CD4-positive, alpha-beta T cell (primary cell): ENCODE data around the gene MT1G. TPM values are rescaled to one million over a fixed set of nuclear protein-coding genes. Genes with fewer than 3 reads are reported as not detected.
A peak's percentile ranks its signal among the peaks of the same experiment; 100 is the strongest.

Source experiments
- ATAC-seq: fragments of 200-7000 bp; cut with Tn5 transposase; one replicate; pipeline ENCODE4 v1.10.0; 2022; ENCODE audit warnings: mild to moderate bottlenecking; ENCODE audit not compliant: poor library complexity
- CTCF ChIA-PET: fragments of 350-600 bp; sonication (Branson Sonifier 250); formaldehyde crosslinking; loops from one replicate; lab custom pipeline; 2021; ENCODE audit warnings: antibody characterized with exemption, inconsistent platforms; lab: Charles Lee
- POLR2A ChIA-PET: fragments of 350-600 bp; sonication (Branson Sonifier 250); formaldehyde crosslinking; loops from one replicate; lab custom pipeline; 2021; ENCODE audit warnings: antibody characterized with exemption, inconsistent platforms; lab: Charles Lee
- DNase-seq, 14 experiments: peaks; one replicate each; pipeline ENCODE4 v3.0.0-alpha.2; 2013 to 2020; ENCODE audit warnings: mixed read lengths in 2 of 14
- H3K27ac ChIP-seq, 2 donors: one replicate each; pipeline versions ENCODE4 v1.5.1 to v1.7.0; 2013; ENCODE audit warnings: low read length in 2 of 2, low read depth in 1 of 2, mild to moderate bottlenecking in 1 of 2
- H3K27me3 ChIP-seq, 2 experiments: 1 replicate in 1 of 2; 2 replicates in 1 of 2; pipeline versions ENCODE4 v1.6.1 to v1.7.0; 2013; ENCODE audit warnings: low read length in 2 of 2, control low read depth in 1 of 2, mild to moderate bottlenecking in 1 of 2, moderate library complexity in 1 of 2; ENCODE audit not compliant: insufficient read depth in 2 of 2, control insufficient read depth in 1 of 2
- H3K36me3 ChIP-seq: one replicate; pipeline ENCODE4 v1.6.1; 2013; ENCODE audit warnings: low read length, control low read depth; ENCODE audit not compliant: insufficient read depth
- H3K4me1 ChIP-seq: one replicate; pipeline ENCODE4 v1.6.1; 2013; ENCODE audit warnings: low read length, control low read depth; ENCODE audit not compliant: insufficient read depth
- H3K4me3 ChIP-seq: one replicate; pipeline ENCODE4 v1.5.1; 2013; ENCODE audit warnings: mild to moderate bottlenecking, low read length, moderate library complexity
- H3K9me3 ChIP-seq, 2 experiments: 1 replicate in 1 of 2; 2 replicates in 1 of 2; pipeline versions ENCODE4 v1.6.1 to v1.7.0; 2013; ENCODE audit warnings: low read length in 2 of 2, mild to moderate bottlenecking in 2 of 2, control low read depth in 1 of 2, moderate library complexity in 1 of 2; ENCODE audit not compliant: control insufficient read depth in 1 of 2, insufficient read depth in 1 of 2
- H3K27ac Mint-ChIP-seq: one replicate; pipeline ENCODE4 v1.8.0; 2020; ENCODE audit warnings: mixed read lengths
- H3K27me3 Mint-ChIP-seq: one replicate; pipeline ENCODE4 v1.8.0; 2021; ENCODE audit warnings: mixed read lengths
- H3K36me3 Mint-ChIP-seq: one replicate; pipeline ENCODE4 v1.8.0; 2021; ENCODE audit warnings: low read depth, mixed read lengths
- H3K4me1 Mint-ChIP-seq: one replicate; pipeline ENCODE4 v1.8.0; 2021; ENCODE audit warnings: low read depth, mixed read lengths
- H3K4me3 Mint-ChIP-seq: one replicate; pipeline ENCODE4 v1.8.0; 2020; ENCODE audit warnings: mild to moderate bottlenecking, mixed read lengths
- H3K9me3 Mint-ChIP-seq: one replicate; pipeline ENCODE4 v1.8.0; 2020; ENCODE audit warnings: mixed read lengths
- CTCF ChIP-seq: fragments of 200-600 bp; IDR thresholded peaks from one replicate; pipeline ENCODE4 v1.8.0; 2022; ENCODE audit warnings: antibody characterized with exemption, mild to moderate bottlenecking
- intact Hi-C, 2 experiments: fragments of 100-400 bp; cut with DNase I in 1 of 2; cut with micrococcal nuclease in 1 of 2; formaldehyde crosslinking; loops; one replicate each; pipeline versions ENCODE4 v1.15.1 to v1.9.0; 2023 to 2025; cut with DNase I, micrococcal nuclease
- total RNA-seq, 174 experiments: library from RNA in 2 of 174; stranded (reverse) in 2 of 174; gene quantifications; one replicate each; pipeline ENCODE4 v1.2.3 and lab custom pipeline; 2021 to 2026

Gene MT1G
- total RNA-seq, 2 experiments from 2014 or later: not detected

- peaks cover 26% of the 10 kb centered on the region for H3K4me1 Mint-ChIP-seq
- Histone ChIP-seq H3K27me3 (peaks cover 0 to 2% of the 10 kb centered on the region in 2 experiments), H3K4me3 (peak within 1 kb of the TSS; percentile 67), H3K9me3 (no peaks in the 10 kb centered on the region), H3K36me3 (no peaks in the 10 kb centered on the region), H3K4me1 (peaks cover 25% of the 10 kb centered on the region), H3K27ac (peak within 1 kb of the TSS in 1 of 2 donors; percentile 49)
- peak; percentile 77 for ATAC-seq
- POLR2A ChIA-PET: interaction anchor here (0.8 to 1.2 kb wide), 4 partner anchors 25 to 80 kb away, joined by 4 to 7 read pairs (median 4); partner anchors contain the start of genes MT1X and MT2A
- H3K27me3 Mint-ChIP-seq: peaks cover 2% of the 10 kb centered on the region
- H3K9me3 Mint-ChIP-seq: no peaks in the 10 kb centered on the region
- peaks cover 4% of the 10 kb centered on the region for H3K36me3 Mint-ChIP-seq
- intact Hi-C loops: no loop called here
- peak within 1 kb of the TSS; percentile 98 for H3K4me3 Mint-ChIP-seq
- no peak for TF ChIP-seq CTCF
- peak; percentile 43 to 87 (median 65) for DNase-seq
- H3K27ac Mint-ChIP-seq: peak within 1 kb of the TSS; percentile 84
- CTCF ChIA-PET: no interaction called here
Measured at GRCh38 chr16:56657555-56658326, 10.1 kb downstream of the MT1G start, which contains the start of gene MT1F. TSS of gene MT1F (plus strand) at chr16:56657959. CDS start at chr16:56658059, 100 bp downstream.

- H3K27me3 ChIP-seq: peaks cover 3 to 12% of the 10 kb centered on the region in 2 experiments
- ChIA-PET POLR2A (interaction anchor here (0.9 kb wide), 1 partner anchor 9 kb away, joined by 4 read pairs; no protein-coding TSS in a partner anchor), CTCF (no interaction called here)
- no peak for TF ChIP-seq CTCF
- no peaks in the 10 kb centered on the region for H3K9me3 Mint-ChIP-seq
- H3K36me3 Mint-ChIP-seq: peaks cover 4% of the 10 kb centered on the region
- peaks cover 36% of the 10 kb centered on the region for H3K27me3 Mint-ChIP-seq
- DNase-seq (no peak), ATAC-seq (no peak)
- peaks cover 9% of the 10 kb centered on the region for H3K4me1 ChIP-seq
- no peaks in the 10 kb centered on the region for H3K9me3 ChIP-seq
- H3K4me3 ChIP-seq: no peak overlapping the region
- no peak overlapping the region for H3K27ac Mint-ChIP-seq
- peaks cover 5% of the 10 kb centered on the region for H3K4me1 Mint-ChIP-seq
- no peak overlapping the region for H3K27ac ChIP-seq
- H3K4me3 Mint-ChIP-seq: no peak overlapping the region
- intact Hi-C loops: no loop called here
- H3K36me3 ChIP-seq: no peaks in the 10 kb centered on the region
Measured at GRCh38 chr16:56653218-56653617, 14.6 kb downstream of the MT1G start.

DNA sequence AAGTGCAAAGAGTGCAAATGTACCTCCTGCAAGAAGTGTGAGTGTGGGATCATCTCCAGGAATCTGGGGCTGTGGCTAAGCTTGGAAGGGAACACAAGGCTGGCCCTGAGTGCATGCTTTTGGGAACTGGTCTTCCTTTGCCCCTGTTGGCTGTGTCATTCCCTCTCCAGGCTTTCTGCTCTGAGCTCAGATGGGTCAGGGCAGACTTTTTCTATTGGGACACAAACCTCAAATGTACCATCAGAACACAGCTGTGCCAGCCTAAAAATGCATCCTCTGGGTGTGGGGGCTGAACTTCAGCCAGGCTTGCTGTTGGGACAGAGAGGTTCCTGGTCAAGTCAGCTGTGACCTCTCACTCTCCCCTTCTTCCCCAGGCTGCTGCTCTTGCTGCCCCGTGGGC is 15.3 kb downstream of the MT1G start:
- H3K27ac ChIP-seq: no peak overlapping the region
- POLR2A ChIA-PET: no interaction called here
- H3K36me3 ChIP-seq: no peaks in the 10 kb centered on the region
- intact Hi-C loops: no loop called here
- Mint-ChIP-seq H3K27me3 (peaks cover 40% of the 10 kb centered on the region), H3K27ac (no peak overlapping the region), H3K9me3 (no peaks in the 10 kb centered on the region), H3K36me3 (no peaks in the 10 kb centered on the region), H3K4me1 (no peaks in the 10 kb centered on the region), H3K4me3 (no peak overlapping the region)
- peaks cover 4 to 18% of the 10 kb centered on the region in 2 experiments for H3K27me3 ChIP-seq
- no peak overlapping the region for H3K4me3 ChIP-seq
- no peak for ATAC-seq
- no peak for DNase-seq
- peaks cover 0 to 4% of the 10 kb centered on the region in 2 experiments for H3K9me3 ChIP-seq
- no peak for TF ChIP-seq CTCF
- H3K4me1 ChIP-seq: peaks cover 5% of the 10 kb centered on the region
- CTCF ChIA-PET: no interaction called here
